GM19025 (cell line): Measurements from ENCODE around the gene ZNF526.

ENCODE experiments used
- ATAC-seq: cut with Tn5 transposase; IDR thresholded peaks from one replicate; pipeline ENCODE4 v1.9.1; 2021; ENCODE audit warnings: mild to moderate bottlenecking, low read depth, moderate library complexity; ENCODE audit not compliant: unreplicated experiment

The ZNF526 gene, protein sequence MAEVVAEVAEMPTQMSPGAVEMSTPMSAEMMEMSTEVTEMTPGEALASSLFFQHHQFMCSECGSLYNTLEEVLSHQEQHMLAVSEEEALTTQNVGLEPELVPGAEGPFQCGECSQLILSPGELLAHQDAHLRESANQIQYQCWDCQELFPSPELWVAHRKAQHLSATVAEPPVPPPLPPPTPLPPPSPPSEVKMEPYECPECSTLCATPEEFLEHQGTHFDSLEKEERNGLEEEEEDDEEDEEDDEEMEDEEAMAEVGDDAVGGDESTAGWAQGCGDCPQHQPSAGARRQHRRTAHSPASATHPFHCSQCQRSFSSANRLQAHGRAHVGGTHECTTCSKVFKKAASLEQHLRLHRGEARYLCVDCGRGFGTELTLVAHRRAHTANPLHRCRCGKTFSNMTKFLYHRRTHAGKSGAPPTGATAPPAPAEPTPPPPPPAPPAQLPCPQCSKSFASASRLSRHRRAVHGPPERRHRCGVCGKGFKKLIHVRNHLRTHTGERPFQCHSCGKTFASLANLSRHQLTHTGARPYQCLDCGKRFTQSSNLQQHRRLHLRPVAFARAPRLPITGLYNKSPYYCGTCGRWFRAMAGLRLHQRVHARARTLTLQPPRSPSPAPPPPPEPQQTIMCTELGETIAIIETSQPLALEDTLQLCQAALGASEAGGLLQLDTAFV

DNA sequence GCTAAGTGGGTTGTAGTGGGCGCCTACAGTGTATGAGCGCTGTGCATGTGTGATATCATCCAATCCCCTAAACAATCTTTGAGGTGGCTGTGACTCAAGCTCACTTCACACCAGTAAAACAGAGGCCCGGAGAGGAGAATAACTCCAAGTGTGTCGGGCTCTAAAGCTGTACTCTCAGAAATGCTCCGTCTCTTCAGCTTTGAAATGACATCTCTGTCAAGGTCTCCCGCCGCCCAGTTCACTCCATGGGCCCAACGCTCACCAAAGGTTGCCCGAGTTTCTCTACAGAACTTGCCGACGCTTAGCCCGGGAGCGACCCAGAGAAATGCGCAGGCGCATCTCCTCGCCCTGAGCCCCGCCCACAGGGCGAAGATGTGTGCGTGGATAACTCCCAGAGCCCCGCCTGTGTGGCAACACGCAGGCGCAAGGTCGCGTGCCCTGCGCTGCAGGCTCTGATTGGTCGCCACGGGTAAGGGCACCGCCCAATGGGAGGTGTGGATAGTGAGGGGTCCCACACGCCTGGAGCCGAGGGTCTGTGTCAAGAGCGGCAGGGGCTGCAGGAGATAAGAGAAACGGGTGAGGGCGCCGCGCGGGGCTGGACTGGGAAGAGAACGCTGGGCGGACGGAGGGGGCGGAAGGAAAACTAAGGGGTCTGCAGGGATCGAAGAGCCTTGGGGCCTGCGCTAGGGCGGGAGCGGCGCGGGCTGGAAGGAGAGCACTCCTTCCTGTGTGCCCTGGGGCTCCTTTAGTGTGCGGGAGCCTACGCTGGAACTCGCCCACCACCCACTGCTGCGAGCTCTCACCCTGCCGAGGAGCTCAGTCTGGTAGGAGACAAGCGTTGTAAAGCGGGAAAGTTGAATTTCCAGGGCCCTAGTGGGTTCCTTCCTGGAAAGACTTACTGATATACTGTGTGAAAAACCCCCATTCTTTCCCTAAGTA, at the start of gene ZNF526:
Gene ZNF526 (plus strand): TSS at position 501 of the 939 bp plus-strand sequence. CDS start 4,092 bp downstream, outside the sequence.
- ATAC-seq, result peak; percentile 72

DNA sequence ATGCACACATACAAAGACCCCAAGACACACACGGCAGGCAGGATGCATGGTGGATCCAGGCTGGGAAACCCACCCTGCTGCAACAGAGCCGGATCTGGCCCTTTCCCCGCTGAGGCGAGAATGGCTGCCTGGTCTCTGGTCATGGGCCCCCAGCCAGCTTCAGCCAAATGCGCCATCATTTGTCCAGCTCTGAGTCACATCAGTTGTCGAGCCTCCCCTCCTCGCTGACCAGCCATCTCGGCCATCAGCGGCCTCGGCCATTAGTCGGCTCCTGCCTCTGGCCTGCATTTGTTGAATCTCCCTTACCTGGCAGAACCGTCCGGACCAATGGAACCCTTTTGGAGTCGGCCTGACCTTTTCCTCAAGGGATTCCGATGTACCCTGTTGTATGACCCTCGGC, 49.4 kb upstream of the ZNF526 start:
- ATAC-seq, result no peak

DNA sequence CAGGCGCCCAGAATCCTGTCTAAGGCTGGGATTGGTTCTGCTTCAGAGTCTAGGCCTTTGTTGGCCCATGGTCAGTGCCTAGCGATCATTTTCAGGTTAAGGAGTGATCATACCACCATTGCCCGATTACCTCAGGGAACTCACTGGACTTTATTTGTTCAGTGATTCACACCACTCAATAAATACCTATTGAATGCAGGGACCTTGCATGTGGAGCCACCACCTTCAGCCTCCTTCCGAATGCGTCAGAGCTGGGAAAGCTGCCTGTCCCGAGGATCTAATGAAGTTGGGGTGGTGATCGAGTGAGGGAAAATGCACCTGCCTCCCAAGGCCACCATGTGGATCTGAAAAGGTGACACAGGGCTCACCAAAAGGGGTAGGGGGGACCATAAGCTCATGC, 47.9 kb upstream of the ZNF526 start:
- no peak for ATAC-seq

DNA sequence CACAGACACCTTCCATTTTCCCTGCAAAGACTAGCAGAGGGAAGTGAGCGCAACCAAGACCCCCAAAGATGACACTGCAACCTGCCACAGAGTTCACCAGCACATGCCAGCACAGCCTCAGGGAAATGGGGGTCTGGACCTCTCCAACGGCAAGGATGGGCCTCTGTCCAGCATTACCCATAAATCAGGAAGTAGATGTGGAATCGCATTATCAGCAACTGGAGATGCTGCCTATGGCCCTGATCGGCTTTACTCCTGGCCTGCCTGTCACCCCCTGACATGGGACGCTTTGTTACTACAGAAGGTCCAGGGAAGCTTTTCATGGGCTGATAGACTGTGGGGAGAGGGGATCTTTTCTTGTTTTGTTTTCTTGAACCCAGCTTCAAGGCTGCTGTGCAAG, 46.4 kb upstream of the ZNF526 start:
- ATAC-seq, result no peak

DNA sequence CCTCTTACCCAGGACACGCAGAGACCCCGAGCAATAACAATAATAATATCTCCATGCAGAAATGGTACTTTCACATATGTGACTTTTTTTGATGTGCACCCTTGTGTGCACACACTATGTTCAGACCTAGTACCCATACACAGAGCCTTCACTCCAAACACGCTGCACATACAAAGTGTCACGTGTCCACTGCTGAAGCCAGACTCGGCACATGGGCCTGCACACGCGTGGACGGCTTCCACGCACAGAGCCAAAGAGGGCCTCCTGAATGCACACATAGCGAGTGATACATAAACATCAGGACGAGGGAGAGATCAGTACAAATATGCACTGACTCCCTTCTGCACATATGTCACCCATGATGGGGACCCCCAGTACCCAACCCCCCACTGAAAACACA, 45.9 kb upstream of the ZNF526 start:
- ATAC-seq, result no peak

DNA sequence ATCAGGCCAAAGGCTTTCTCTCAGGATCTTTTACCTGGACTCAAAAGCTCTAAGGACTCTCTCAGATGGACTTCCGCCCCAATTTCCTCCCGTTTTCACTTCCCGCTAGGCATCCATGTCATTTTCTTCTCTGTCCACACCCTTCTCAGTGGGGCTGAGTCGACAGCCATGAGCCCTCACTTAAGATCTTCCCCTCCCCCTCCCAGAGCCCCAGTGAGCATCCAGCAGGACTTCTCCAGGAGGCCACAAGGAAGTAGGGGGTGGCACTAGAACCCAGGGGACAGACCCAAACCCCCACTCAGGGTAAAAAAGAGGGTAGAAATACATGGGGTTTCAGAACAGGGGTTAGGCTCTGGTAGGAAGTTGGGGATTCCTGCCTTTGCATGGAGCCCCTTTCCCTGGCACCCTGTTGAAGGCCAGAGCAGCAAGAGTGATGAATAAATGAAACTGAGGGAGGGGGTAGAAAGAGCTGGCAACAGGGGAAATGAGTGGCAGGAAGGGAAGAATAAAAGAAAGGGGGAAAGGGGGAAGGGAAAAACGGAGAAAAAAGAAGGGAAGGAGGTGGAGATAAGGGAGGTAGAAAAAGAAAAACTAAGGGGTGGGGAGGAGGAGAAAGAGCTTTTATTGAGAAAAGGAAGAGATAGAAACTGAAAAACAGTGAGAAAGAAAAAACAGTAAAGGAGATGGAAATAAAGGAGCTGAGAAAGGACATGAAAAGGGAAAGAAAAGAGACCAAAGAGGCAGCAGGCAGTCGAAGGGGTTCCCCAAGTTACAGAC, 45.0 kb upstream of the ZNF526 start:
- ATAC-seq, result no peak

DNA sequence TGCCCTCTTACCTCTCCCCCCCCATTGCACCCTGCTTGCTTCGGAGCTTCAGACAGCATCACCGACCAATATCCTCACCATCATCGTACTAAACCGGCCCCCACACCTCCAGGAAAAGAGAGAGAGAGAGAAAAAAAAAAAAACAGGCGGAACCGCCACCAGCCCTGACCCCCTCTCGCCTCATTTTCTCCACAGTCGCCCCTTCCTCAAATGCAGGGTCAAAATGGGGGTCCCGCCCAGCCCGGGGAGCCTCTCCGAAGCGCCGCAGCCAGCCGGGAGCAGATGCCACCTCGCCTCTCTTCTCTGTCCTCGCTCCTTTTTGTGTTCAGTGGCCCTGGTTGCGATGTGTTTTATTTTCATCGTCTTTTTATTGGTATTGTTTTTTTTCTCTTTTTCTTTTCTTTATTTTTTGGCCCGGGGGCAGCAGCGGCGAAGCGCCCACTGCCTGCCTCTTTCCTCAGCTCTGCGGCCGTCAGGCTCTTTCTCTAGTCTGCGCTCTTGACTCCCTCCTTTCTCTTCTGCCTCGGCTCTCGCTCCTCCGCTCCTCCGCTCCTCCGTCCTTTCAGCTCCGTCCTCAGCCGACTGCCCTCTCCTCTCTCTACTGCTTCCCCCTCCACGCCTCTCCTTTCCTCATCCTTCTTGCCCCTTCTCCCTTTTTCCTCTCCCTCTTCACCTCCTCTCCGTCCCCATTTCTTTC, 44.0 kb upstream of the ZNF526 start:
- no peak for ATAC-seq

DNA sequence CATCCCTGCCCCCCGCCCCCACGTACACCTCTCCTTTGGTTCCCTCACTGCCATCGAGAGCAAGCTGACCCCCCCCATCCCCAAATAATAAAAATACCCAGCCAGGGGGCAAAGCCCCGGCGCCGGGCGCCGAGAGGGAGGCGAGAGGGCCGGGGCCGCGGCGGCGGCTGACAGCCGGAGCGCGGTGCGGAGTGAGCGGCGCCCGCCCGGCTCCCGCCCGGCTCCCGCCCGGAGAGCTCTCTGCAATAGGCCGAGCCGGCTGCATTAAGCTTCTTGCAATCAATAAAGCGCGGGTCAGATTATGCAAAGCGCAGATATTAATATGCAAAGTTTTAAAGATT, 43.5 kb upstream of the ZNF526 start:
- ATAC-seq, result no peak

DNA sequence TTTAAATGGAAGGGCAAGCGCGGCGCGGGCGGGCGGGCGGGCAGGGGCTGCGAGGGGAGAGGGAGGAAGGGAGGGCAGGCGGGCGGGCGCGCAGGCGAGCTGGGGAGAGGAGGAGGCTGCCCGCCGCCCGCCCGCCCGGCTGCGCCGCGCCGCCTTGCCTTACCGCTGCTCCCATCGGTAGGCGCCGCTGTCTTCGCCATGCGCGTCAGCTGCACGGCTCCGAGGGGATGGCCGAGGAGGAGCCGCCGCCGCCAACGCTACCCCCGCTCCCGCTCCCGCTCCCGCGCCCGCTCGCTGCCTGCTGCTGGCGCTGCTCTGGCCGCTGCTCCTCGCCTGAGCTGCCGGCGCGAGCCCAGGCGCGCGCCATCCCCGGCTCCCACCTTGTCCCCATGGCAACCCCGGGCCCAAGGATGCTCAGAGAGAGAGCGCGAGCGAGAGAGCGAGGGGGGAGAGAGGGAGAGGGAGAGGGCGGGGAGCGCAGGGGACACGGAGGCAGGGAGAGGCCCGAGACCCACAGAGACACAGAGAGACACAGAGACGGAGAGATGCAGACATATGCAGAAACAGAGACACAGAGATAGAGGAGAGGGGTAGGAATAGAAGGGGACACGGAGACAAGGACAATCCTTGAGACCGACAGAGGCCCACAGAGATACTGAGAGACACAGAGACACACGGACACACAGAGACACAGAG, 43.0 kb upstream of the ZNF526 start:
- ATAC-seq, result peak; percentile 53

DNA sequence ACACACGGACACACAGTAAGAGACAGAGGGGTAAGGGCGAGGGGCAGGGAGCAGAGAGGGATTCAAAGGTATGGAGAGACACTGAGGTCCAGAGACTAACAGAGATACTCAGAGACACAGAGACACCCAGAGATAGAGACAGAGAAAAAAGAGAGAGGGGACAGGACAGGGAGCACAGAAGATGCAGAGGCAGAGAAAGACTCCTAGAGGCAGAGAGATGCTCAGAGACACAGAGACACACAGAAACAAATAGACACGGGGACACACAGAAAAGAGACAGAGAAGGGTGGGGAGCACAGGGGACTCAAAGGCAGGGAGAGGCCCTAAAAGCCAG, 42.5 kb upstream of the ZNF526 start:
- ATAC-seq, result no peak

DNA sequence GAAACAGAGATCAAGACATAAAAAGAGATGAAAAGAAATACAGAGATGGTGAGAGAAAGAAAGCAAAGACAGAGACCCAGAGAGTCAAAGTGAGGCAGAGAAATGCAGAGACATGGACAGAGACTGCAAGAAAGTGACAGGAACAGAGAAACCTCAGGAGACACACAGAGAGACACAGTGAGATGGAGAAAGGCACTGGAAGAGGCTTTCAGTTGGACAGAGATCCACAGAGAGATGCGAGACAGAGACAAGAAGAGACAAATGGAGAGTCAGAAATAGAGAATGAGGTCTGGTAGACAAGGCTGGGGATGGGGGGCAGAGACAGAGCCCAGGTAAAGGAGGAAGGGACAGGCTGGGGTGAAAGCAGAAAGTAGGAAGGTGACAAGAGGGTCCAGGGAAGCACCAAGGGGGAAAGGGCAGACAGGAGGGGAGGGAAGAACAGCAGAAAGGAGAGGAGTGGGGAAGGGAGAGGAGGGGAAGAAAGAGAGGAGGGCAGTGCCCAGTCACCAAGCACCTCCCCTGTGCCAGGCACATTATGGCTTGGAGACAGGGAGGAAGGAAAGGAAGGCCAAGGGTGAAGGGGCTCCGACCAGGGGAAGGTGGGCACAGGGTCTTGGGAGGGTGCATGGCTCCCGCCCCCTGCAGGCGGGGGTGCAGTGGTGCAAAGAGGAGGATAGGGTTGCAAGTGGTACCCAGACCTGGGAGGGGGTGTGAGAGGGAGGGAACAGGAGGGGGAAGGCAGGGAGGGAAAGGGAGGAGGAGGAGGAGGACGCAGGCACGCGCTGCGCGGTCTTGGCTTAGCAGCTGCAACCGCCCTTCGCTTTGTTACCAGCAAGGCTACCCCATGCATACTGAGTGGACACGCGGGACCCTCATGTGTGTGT, 41.1 kb upstream of the ZNF526 start:
- ATAC-seq, result no peak

DNA sequence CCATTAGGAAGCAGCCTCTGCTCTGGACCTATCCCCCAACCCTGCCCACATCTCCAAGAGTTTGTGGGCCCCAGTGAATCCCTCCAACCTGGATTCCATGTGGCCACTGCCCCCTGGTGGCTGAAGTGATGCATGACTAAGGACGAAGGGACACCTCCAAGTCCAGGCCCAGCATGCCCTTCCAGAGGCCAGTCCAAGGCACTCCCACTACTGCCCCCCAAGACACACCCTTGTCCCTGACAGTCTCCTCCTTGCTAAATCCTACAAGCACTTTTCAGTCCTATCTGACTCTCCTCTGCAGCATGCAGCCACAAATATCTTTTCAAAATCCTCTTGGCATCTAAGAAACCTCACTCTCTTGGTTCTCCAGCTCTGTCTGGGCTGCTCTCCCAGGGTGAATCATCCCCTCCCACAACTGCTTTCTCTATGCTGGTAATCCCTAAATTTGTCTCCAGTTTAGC, 35.7 kb upstream of the ZNF526 start:
- ATAC-seq, result no peak

DNA sequence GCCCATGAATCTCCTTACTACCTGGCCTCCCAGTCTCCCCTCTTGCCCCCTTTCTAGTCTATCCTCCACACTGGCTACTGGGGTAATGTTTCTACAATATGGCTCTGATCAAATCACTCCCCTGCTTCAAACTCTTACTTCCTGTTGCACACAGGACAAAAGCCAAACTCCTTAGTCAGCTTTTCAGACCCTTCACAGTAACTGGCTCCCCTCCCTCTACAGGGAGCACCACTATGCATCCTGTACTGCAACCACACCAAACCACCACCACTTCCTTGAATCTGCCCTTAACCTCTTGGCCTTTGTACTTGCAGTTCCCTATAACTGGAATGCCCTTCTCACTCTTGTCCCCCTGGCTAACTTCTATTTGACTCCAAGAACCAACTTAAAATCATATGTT, 34.8 kb upstream of the ZNF526 start:
- no peak for ATAC-seq

DNA sequence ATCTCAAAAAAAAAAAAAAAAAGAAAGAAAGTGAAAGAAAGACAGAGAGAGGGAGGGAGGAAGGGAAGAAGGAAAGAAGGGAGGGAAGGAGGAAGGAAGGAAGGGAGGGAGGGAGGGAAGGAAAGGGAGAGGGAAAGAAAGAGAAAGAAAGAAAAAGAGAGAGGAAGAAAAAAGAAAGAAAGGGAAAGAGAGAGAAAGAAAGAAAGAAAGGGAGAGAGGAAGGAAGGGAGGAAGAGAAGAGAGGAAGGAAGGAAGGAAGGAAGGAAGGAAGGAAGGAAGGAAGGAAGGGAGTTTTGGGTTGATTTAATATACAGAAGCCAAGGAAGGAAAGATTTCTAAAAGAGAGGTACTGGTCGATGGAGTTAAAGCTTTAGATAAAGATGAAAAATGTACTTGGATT, 31.4 kb upstream of the ZNF526 start:
- no peak for ATAC-seq

DNA sequence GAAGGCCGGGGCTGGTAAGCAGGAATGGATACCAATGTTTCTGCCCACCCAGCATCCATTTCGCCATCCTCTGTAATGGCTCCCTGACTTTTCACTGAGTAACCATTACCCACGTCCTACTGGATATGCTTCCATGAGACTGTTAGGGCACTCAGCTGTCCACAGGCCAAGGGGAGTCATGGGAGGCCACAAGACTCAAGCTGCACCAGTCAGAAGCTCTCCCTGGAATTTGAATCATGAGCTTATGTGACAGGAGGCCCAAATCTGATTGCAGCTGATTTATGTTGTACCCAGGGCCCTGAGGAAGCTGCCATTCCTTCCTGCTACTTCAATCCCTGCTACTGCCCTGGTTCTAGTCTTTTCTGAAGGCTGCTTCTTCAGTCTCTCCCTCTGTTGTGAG, 31.0 kb upstream of the ZNF526 start:
- ATAC-seq, result no peak

DNA sequence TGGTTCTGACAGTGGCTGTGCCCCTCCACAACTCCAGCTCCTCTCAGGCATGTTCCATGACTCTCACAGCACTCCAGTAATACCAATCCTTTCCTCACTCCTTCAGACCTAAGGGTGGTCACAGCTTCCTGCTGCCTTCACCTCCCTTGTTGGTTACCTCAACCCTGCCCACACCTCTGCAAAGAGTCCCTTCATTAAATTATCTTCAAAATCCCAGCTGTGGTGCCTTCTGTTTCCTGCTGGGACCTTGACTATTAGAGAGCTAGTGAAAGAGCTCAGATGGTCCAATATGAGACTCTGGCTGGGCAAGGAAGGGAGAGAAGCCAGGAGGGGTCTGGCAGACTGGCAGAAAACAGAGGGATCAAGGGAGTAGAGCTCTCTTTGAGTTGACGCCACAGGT, 28.8 kb upstream of the ZNF526 start:
- ATAC-seq, result no peak

DNA sequence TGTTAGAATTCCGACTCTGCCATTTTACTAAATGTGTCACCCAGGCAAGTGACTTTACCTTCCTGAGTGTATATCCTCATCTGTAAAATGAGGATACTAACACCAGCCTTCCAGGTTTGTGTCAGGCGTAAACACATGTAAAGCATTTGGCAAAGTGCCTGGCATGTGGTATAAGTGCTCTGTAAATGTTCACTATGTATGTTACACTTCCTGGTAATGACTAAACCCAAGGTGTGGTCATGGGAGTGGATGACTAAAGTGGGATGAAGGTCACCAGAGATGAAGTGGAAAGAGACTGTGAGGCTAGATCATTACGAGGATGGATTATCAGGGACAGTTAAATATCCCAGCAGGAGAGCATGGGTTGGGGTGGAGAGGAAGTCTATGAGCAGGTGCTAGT, 28.3 kb upstream of the ZNF526 start:
- no peak for ATAC-seq

DNA sequence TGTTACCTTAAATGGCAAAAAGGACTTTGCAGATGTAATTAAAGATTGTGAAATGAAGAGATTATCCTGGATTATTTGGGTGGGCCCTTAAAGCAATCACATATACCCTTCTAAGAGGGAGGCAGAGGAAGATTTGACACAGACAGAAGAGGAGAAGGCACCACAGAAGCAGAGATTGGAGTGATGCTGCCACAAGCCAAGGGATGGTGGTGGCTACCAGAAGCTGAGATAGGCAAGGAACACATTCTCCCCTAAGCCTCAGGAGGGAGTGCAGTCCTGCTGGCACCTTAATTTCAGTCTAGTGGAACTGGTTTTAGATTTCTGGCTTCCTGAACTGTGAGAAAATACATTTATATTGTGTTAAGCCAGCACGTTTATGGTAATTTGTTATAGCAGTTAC, 26.8 kb upstream of the ZNF526 start:
- ATAC-seq, result no peak
